Measurements from ENCODE around the gene SEPTIN5.
"Not testable (repeated sequence)": the region's sequence is repeated elsewhere in the genome, so short reads cannot be mapped to it uniquely, and the experiment has no call there.

Gene SEPTIN5

GRCh38 chr22:19714312-19715187 is at the start of gene SEPTIN5:
TSS of gene SEPTIN5 (plus strand) at chr22:19714503. CDS start at chr22:19714589, 86 bp downstream.
- in situ Hi-C loops (cut with MboI; ENCODE audit: low sequenced_read_pairs) = no loop called here

DNA sequence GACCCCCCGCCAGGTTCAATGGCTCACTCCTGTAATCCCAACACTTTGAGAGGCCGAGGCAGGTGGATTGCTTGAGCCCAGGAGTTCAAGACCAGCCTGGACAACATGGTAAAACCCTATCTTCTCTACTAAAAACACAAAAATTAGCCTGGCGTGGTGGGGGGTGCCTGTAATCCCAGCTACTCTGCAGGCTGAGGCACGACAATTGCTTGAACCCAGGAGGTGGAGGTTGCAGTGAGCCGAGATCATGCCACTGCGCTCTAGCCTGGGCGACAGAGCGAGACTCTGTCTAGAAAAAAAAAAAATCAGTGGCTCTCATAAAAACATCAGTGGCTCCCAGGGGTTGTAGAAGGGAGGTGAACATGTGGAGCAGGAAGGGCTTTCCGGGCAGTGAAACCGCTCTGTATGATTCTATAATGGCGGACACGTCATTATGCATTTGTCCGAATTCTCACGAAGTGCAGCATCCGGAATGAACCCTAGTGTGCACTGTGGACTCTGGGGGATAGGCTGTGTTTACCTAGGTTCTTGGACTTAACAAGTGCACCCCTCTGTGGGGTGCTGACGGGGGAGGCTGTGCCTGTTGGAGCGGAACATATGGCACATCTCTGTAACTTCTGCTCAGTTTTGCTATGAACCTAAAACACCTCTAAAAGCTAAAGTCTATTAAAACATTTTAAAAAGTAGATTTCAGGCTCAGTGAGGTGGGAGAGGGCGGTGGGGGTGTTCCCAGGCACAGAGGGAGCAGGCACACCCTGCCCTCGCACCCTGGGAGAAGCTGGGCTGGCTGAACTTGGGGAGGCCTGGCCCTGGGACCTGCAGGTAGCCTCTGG is 49.1 kb upstream of the SEPTIN5 start:
- in situ Hi-C loops (cut with MboI; ENCODE audit: low sequenced_read_pairs) = loop anchor here (25.0 kb wide), 1 partner anchor 678 kb away; no protein-coding TSS in a partner anchor

DNA sequence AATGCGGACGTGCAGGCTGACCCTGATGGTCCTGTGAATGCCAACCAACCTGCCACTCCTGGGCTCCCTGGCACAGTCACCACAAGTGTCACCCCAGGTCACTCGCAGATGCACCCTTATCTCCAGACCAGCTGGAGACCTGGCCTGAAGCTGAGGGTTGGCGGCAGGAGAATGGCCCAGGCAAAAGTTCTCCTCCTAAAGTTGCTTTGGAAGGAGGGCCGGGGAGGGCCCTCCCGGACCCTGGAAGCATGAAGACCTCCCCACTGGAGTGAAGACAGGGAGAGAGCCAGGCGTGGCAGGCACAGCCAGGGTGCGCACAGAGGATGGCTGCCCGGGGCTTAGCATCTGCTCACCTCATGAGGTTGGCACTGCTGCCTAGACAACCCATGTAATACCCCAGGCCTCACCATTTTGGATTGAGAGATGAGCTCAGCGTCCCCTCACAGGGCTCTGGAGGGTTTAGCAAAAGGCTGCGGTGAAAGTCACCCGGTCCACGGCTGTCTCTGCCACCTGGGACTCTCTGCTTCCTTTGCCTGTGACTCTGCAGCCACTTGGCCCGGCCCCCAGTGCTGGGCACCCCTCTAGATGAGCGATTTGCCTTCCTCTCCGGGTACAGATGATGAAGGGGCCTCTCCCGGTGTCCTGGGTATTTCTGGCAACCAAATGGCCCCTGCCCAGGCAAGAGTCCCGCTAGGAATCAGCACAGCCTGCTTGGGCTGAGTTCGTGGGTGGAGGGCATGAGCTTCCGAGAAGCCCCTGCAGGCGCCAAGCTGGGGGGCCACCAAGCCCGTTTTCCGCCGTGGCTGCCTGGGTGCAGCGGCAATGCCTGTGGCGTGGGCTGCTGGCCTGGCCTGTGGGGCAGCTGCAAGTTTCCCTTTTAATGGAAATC is 48.3 kb upstream of the SEPTIN5 start:
- in situ Hi-C loops (cut with MboI; ENCODE audit: low sequenced_read_pairs) = loop anchor here (25.0 kb wide), 1 partner anchor 679 kb away; no protein-coding TSS in a partner anchor

GRCh38 chr22:19666673-19667593 is 47.4 kb upstream of the SEPTIN5 start:
- in situ Hi-C loops (cut with MboI; ENCODE audit: low sequenced_read_pairs) = loop anchor here (25.0 kb wide), 1 partner anchor 680 kb away; no protein-coding TSS in a partner anchor

DNA sequence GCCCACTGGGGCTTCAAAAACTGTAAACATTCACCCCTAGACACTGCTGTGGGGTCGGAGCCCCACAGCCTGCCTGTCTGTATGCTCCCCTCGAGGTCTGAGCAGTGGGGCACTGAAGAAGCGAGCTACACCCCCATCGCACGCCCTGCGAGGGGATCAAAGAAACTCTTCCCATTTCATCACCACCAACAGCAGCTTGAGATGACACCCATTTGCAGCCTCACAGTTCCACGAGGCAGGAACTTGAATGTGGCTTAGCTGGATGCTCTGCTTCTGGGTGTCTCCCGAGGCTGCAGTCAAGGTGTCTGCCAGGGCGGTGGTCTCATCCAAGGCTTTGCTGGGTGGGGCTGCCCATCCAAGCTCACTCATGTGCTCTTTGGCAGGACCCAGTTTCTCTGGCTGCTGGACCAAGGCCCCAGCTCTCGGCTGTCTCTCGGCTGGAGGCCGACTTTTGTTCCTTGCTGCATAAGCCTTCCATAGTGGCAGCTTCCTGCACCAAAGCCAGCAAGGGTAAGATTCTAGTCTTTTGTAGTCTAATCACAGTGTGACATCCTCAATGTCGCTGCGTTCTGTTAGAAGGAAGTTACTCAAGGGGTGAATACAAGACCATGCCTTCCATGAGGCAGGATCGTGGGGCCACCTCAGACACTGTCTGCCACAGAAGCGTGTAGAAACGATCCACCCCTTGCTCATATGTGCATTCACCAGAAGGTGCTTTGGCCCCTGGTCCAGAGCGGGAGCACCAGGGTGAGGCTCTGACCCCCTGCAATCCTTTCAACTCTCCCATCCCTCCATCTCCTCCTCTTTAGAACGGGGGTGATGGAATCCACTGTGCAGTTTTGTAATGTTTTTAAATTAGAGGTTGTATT is 46.2 kb upstream of the SEPTIN5 start:
- in situ Hi-C loops (cut with MboI; ENCODE audit: low sequenced_read_pairs) = loop anchor here (25.0 kb wide), 1 partner anchor 681 kb away; no protein-coding TSS in a partner anchor

- in situ Hi-C loops (cut with MboI; ENCODE audit: low sequenced_read_pairs) = loop anchor here (25.0 kb wide), 1 partner anchor 681 kb away; no protein-coding TSS in a partner anchor
Observed at GRCh38 chr22:19668748-19669147, 45.6 kb upstream of the SEPTIN5 start.

GRCh38 chr22:19669570-19669969 is 44.7 kb upstream of the SEPTIN5 start:
- in situ Hi-C loops (cut with MboI; ENCODE audit: low sequenced_read_pairs) = loop anchor here (25.0 kb wide), 1 partner anchor 682 kb away; no protein-coding TSS in a partner anchor

DNA sequence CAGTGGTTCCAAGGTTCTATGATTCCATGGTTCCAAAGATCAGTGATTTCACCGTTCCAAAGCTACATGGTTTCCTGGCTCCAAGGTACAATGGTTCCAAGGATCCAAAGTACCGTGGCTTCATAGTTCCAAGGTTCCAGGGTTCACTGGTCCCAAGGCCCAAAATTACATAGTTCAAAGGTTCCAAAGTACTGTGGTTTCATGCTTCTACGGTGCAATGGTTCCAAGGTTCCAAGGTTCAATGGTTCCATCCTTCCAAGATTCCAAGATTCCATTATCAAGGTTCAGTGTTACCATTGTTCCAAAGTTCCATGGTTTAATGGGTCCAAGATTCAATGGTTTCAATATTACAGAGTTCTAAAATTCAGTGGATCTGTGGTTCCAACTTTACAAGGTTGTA is 43.0 kb upstream of the SEPTIN5 start:
- in situ Hi-C loops (cut with MboI; ENCODE audit: low sequenced_read_pairs) = loop anchor here (25.0 kb wide), 1 partner anchor 684 kb away; no protein-coding TSS in a partner anchor

GRCh38 chr22:19672054-19672776 is 42.1 kb upstream of the SEPTIN5 start:
- in situ Hi-C loops (cut with MboI; ENCODE audit: low sequenced_read_pairs) = loop anchor here (25.0 kb wide), 1 partner anchor 685 kb away; no protein-coding TSS in a partner anchor

GRCh38 chr22:19673660-19674059 is 40.6 kb upstream of the SEPTIN5 start:
- in situ Hi-C loops (cut with MboI; ENCODE audit: low sequenced_read_pairs) = loop anchor here (25.0 kb wide), 1 partner anchor 686 kb away; no protein-coding TSS in a partner anchor

GRCh38 chr22:19674129-19674928 is 40.0 kb upstream of the SEPTIN5 start:
- in situ Hi-C loops (cut with MboI; ENCODE audit: low sequenced_read_pairs) = loop anchor here (25.0 kb wide), 1 partner anchor 687 kb away; no protein-coding TSS in a partner anchor

DNA sequence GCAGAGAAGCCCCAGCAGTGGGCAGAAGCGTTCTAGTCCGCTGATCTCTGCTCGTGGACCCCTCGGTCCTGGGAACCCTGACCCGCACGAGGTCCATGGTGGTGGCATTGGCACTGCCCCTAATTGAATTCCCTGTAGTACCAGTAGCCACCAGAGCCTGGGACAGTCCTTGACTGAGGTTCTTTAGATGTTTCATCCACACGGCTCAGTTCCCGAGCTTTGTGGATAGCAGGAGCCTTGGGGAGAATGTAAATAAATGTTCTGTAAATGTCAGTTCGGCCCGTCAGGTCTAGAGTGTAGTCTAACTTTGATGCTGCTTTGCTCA is 39.4 kb upstream of the SEPTIN5 start:
- in situ Hi-C loops (cut with MboI; ENCODE audit: low sequenced_read_pairs) = loop anchor here (25.0 kb wide), 1 partner anchor 688 kb away; no protein-coding TSS in a partner anchor

GRCh38 chr22:19675428-19675827 is 38.9 kb upstream of the SEPTIN5 start:
- in situ Hi-C loops (cut with MboI; ENCODE audit: low sequenced_read_pairs) = no loop called here

GRCh38 chr22:19676437-19676836 is 37.9 kb upstream of the SEPTIN5 start:
- in situ Hi-C loops (cut with MboI; ENCODE audit: low sequenced_read_pairs) = not testable (repeated sequence)

GRCh38 chr22:19678949-19679521 is 35.3 kb upstream of the SEPTIN5 start:
- in situ Hi-C loops (cut with MboI; ENCODE audit: low sequenced_read_pairs) = no loop called here

- in situ Hi-C loops (cut with MboI; ENCODE audit: low sequenced_read_pairs) = no loop called here
Observed at GRCh38 chr22:19679522-19680101, 34.7 kb upstream of the SEPTIN5 start.
